ENCODE results near the gene SLC2A3. TPM values are rescaled to one million over a fixed set of nuclear protein-coding genes. Genes with fewer than 3 reads are reported as not detected.

The SLC2A3 gene
- 19.3 and 29.6 TPM in 2 replicates for total RNA-seq

GRCh38 chr12:7935590-7936581 is at the start of gene SLC2A3:
Gene SLC2A3, minus strand, starts transcription at chr12:7936187. Its CDS starts 153 bp downstream, at chr12:7936034.

DNA sequence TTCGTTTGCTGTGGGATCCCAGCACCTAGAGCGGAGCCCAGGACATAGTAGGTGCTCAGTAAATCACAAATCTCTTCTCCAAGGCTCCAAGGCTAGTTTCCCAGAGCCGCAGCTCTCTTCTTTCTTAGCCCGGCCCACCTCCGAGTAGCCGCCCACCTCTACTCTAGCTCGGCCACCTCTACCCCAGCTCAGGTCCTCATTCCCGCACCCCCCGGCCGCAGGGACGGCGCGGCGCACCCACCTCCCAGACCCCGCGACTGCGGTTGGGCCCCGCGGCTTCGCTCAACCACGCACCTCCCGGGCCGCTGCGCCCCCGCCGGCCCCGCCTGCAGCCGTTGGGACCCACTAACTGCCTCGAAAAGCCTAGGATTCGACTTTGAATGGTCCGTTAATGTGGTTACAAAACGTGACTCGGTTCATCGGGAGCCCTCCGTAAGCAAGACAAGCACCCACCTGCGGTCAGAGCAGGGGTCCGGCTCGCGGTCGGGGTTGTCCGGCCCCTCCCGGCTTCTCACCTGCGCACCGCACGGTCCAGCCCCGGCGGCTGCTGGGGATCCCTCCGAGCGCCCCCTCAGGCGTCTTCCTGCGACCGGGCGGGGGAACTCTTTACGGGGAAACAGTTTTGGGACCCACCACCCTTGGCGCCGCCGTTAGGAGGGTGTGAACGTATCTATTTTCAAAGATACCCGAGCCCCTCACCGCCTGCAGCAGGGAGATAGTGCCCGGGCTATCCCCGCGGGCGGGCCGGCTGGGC is 63.2 kb downstream of the SLC2A3 start, which contains the start of gene SLC2A14:
Gene SLC2A14, minus strand, starts transcription at position 350 of the 754 bp plus-strand sequence. CDS start 3,035 bp downstream, outside the sequence.

Other genes starting within 250 kb of the SLC2A3 start
- not detected in 2 replicates for gene GDF3, start 240.4 kb downstream of the SLC2A3 start, total RNA-seq
- gene DPPA3, start 224.8 kb downstream of the SLC2A3 start, total RNA-seq: not detected in 2 replicates
- not detected in 2 replicates for gene CLEC4C, start 188.8 kb downstream of the SLC2A3 start, total RNA-seq
- not detected in 2 replicates for gene NANOGNB, start 171.0 kb downstream of the SLC2A3 start, total RNA-seq
- gene NANOG, start 146.8 kb downstream of the SLC2A3 start, total RNA-seq: not detected in 2 replicates
- not detected in 2 replicates for gene SLC2A14, start 63.3 kb downstream of the SLC2A3 start, total RNA-seq
- 6.3 and 7.3 TPM in 2 replicates for gene FOXJ2, start 96.5 kb upstream of the SLC2A3 start, total RNA-seq
- not detected in 2 replicates for gene C3AR1, start 130.2 kb upstream of the SLC2A3 start, total RNA-seq
- gene NECAP1, start 146.1 kb upstream of the SLC2A3 start, total RNA-seq: 28.7 and 37.5 TPM in 2 replicates
- 0.23 TPM in 1 of 2 replicates, not detected in the other for gene CLEC4A, start 187.4 kb upstream of the SLC2A3 start, total RNA-seq
- gene ZNF705A, start 220.8 kb upstream of the SLC2A3 start, total RNA-seq: not detected in 2 replicates